Lower leg skin (tissue), 3 donors: ENCODE measurements around the gene CT47A1.
"Not testable (repeated sequence)": the region's sequence is repeated elsewhere in the genome, so short reads cannot be mapped to it uniquely, and the experiment has no call there.

ENCODE experiments used
- POLR2A ChIP-seq, 2 donors: fragments of 450-650 bp; IDR thresholded peaks; one replicate each; pipeline ENCODE4 v1.6.1; 2016 to 2017; ENCODE audit warnings: antibody characterized with exemption in 2 of 2, mild to moderate bottlenecking in 1 of 2, moderate library complexity in 1 of 2
- TF ChIP-seq, protein P1 (sequence below), 3 donors: fragments of 450-650 bp; IDR thresholded peaks; one replicate each; pipeline ENCODE4 v1.5.1; 2016; ENCODE audit warnings: antibody characterized with exemption in 3 of 3, mild to moderate bottlenecking in 3 of 3, moderate library complexity in 2 of 3

DNA sequence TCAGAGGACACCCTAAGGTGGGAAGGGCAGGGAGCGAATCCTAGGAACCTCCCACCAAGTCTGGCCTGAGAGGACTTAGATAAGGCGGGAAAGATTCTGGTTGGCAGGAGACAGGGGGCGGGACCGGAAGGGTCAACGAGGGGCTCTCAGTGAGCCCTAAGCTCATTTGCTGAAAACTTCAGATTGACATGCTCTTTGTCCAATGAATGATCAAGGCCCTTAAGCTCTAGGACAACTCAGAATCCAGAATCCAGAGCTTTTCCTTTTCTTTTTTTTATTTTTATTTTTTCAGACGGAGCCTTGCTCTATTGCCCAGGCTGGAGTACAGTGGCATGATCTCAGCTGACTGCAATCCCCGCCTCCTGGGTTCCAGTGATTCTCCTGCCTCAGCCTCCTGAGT is 29.1 kb downstream of the CT47A1 start, which contains the start of gene CT47A7:
- TF ChIP-seq, protein P1, sequence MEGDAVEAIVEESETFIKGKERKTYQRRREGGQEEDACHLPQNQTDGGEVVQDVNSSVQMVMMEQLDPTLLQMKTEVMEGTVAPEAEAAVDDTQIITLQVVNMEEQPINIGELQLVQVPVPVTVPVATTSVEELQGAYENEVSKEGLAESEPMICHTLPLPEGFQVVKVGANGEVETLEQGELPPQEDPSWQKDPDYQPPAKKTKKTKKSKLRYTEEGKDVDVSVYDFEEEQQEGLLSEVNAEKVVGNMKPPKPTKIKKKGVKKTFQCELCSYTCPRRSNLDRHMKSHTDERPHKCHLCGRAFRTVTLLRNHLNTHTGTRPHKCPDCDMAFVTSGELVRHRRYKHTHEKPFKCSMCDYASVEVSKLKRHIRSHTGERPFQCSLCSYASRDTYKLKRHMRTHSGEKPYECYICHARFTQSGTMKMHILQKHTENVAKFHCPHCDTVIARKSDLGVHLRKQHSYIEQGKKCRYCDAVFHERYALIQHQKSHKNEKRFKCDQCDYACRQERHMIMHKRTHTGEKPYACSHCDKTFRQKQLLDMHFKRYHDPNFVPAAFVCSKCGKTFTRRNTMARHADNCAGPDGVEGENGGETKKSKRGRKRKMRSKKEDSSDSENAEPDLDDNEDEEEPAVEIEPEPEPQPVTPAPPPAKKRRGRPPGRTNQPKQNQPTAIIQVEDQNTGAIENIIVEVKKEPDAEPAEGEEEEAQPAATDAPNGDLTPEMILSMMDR (IDR thresholded peaks at IDR 0.05): not testable (repeated sequence)
- not testable (repeated sequence) for TF ChIP-seq POLR2A (IDR thresholded peaks at IDR 0.05)
